ENCODE measurements around the gene FICD.

FICD gene

GRCh38 chr12:108515916-108516315 lies 839 bp downstream of the FICD start:
- H3K79me2 ChIP-seq (ENCODE audit: insufficient read depth, low read length) = no peaks in the 10 kb centered on the region
- H4K20me1 ChIP-seq (ENCODE audit: insufficient read depth, low read length) = no peaks in the 10 kb centered on the region

DNA sequence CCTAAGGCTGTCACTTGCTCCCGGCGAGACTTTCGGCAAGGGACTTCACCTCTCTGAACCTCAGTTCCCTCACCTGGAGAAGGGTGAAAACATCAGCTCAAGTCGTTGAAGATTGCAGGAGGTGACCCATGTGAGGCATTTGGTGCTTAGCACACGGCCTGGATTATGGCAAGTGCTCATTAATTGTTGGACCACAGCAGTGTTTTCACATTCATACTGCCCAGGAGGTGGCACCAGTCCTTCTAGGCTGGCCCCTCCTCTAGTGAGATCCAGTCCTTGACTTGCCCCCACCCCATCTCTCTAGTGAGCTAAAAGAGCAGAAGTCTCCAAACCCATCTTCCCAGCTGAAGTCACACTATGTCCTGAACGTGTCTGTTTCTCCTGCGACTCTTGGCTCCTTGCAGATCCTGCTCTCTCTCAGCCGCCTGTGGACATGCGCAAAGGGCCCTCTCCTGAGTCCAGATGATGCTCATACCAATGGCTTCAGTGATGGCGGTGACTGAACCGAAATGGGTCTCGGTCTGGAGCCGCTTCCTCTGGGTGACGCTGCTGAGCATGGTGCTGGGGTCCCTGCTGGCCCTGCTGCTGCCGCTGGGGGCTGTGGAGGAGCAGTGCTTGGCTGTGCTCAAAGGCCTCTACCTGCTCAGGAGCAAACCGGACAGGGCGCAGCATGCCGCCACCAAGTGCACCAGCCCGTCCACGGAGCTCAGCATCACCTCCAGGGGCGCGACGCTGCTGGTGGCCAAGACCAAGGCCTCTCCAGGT lies 1.6 kb downstream of the FICD start:
- Histone ChIP-seq H3K27ac (ENCODE audit: low read depth, low read length, poor library complexity, severe bottlenecking) (peak overlapping the region; percentile 32), H3K4me3 (ENCODE audit: low read depth, low read length, poor library complexity, severe bottlenecking) (peak overlapping the region; percentile 94), H3K9ac (ENCODE audit: low read length) (peak overlapping the region; percentile 92; the same call in 1 of the 2 replicates), H2AFZ (ENCODE audit: low read length) (no peak overlapping the region), H3K4me1 (ENCODE audit: insufficient read depth, low read length, severe bottlenecking) (peaks cover 17% of the 10 kb centered on the region), H3K79me2 (ENCODE audit: insufficient read depth, low read length) (no peaks in the 10 kb centered on the region), H4K20me1 (ENCODE audit: insufficient read depth, low read length) (no peaks in the 10 kb centered on the region), H3K36me3 (ENCODE audit: insufficient read depth, low read length) (peaks cover 37% of the 10 kb centered on the region), H3K9me3 (ENCODE audit: low read length) (no peaks in the 10 kb centered on the region), H3F3A (ENCODE audit: insufficient read depth, low read length) (no peaks in the 10 kb centered on the region), H3K9me2 (ENCODE audit: low read depth, low read length) (no peaks in the 10 kb centered on the region), H3K27me3 (ENCODE audit: insufficient read depth, low read length) (no peaks in the 10 kb centered on the region), H3K4me2 (ENCODE audit: low read length) (peak overlapping the region; percentile 97; the same call in 1 of the 2 replicates)
- TF ChIP-seq EZH2 (IDR thresholded peaks at IDR 0.05; ENCODE audit: borderline replicate concordance, low read length) = no peak
- no peak; the same call in 1 of the 2 replicates for TF ChIP-seq CTCF (IDR thresholded peaks at IDR 0.05; ENCODE audit: low read length)

More at GRCh38 chr12:108515916-108516315, 839 bp downstream of the FICD start:
- peaks cover 29% of the 10 kb centered on the region for H3K36me3 ChIP-seq (ENCODE audit: insufficient read depth, low read length)
- H3F3A ChIP-seq (ENCODE audit: insufficient read depth, low read length) = no peaks in the 10 kb centered on the region
- H3K9ac ChIP-seq (ENCODE audit: low read length) = peak overlapping the region; percentile 92
- H2AFZ ChIP-seq (ENCODE audit: low read length) = no peak overlapping the region
- no peaks in the 10 kb centered on the region for H3K27me3 ChIP-seq (ENCODE audit: insufficient read depth, low read length)
- peak overlapping the region; percentile 32 for H3K27ac ChIP-seq (ENCODE audit: low read depth, low read length, poor library complexity, severe bottlenecking)
- peak overlapping the region; percentile 97 for H3K4me2 ChIP-seq (ENCODE audit: low read length)
- H3K9me2 ChIP-seq (ENCODE audit: low read depth, low read length) = no peaks in the 10 kb centered on the region
- no peaks in the 10 kb centered on the region for H3K9me3 ChIP-seq (ENCODE audit: low read length)
- TF ChIP-seq CTCF (IDR thresholded peaks at IDR 0.05; ENCODE audit: low read length) (no peak), EZH2 (IDR thresholded peaks at IDR 0.05; ENCODE audit: borderline replicate concordance, low read length) (no peak)
- H3K4me1 ChIP-seq (ENCODE audit: insufficient read depth, low read length, severe bottlenecking) = peaks cover 18% of the 10 kb centered on the region
- H3K4me3 ChIP-seq (ENCODE audit: low read depth, low read length, poor library complexity, severe bottlenecking) = peak overlapping the region; percentile 94

- Histone ChIP-seq H3K27me3 (ENCODE audit: insufficient read depth, low read length) (no peaks in the 10 kb centered on the region), H3F3A (ENCODE audit: insufficient read depth, low read length) (no peaks in the 10 kb centered on the region), H3K9me3 (ENCODE audit: low read length) (no peaks in the 10 kb centered on the region), H3K36me3 (ENCODE audit: insufficient read depth, low read length) (peaks cover 44% of the 10 kb centered on the region), H3K79me2 (ENCODE audit: insufficient read depth, low read length) (no peaks in the 10 kb centered on the region), H3K4me1 (ENCODE audit: insufficient read depth, low read length, severe bottlenecking) (peaks cover 12% of the 10 kb centered on the region), H3K9me2 (ENCODE audit: low read depth, low read length) (no peaks in the 10 kb centered on the region), H4K20me1 (ENCODE audit: insufficient read depth, low read length) (no peaks in the 10 kb centered on the region), H2AFZ (ENCODE audit: low read length) (no peak overlapping the region), H3K9ac (ENCODE audit: low read length) (no peak overlapping the region), H3K4me2 (ENCODE audit: low read length) (no peak overlapping the region), H3K4me3 (ENCODE audit: low read depth, low read length, poor library complexity, severe bottlenecking) (no peak overlapping the region), H3K27ac (ENCODE audit: low read depth, low read length, poor library complexity, severe bottlenecking) (no peak overlapping the region)
- TF ChIP-seq EZH2 (IDR thresholded peaks at IDR 0.05; ENCODE audit: borderline replicate concordance, low read length) = no peak
- TF ChIP-seq CTCF (IDR thresholded peaks at IDR 0.05; ENCODE audit: low read length) = no peak
Measured at GRCh38 chr12:108517288-108518100, 2.4 kb downstream of the FICD start.
